HG02970 (cell line): ENCODE data around the gene HGS.
A peak's percentile ranks its signal among the peaks of the same experiment; 100 is the strongest.

Experiments used
- ATAC-seq: cut with Tn5 transposase; IDR thresholded peaks from one replicate; pipeline ENCODE4 v1.9.1; 2021; ENCODE audit warnings: mild to moderate bottlenecking, moderate library complexity, moderate number of reproducible peaks; ENCODE audit not compliant: unreplicated experiment, low FRiP score

The HGS gene

GRCh38 chr17:81683584-81684441 is at the start of gene HGS, which contains the start of gene ARL16:
HGS (plus strand) TSS chr17:81684011; CDS start chr17:81684067, 56 bp downstream.
ARL16 (minus strand) TSS chr17:81683797; CDS start chr17:81683753, 44 bp downstream.
- peak; percentile 95 for ATAC-seq

GRCh38 chr17:81635431-81635830 is 48.4 kb upstream of the HGS start:
- ATAC-seq = no peak

- ATAC-seq = peak; percentile 9
Observed at GRCh38 chr17:81635973-81636504, 47.8 kb upstream of the HGS start.

GRCh38 chr17:81636505-81637288 is 47.1 kb upstream of the HGS start, which contains the start of the genes NPLOC4 and TSPAN10:
NPLOC4 (minus strand) TSS chr17:81637112; CDS start chr17:81636930, 182 bp downstream.
TSPAN10 (plus strand) TSS chr17:81637196; CDS start chr17:81642413, 5,217 bp downstream.
- ATAC-seq = peak; percentile 92

GRCh38 chr17:81638683-81639082 is 45.1 kb upstream of the HGS start:
- ATAC-seq = no peak

- ATAC-seq = no peak
Observed at GRCh38 chr17:81640011-81640410, 43.8 kb upstream of the HGS start.

GRCh38 chr17:81641825-81642489 is 41.9 kb upstream of the HGS start:
- no peak for ATAC-seq

GRCh38 chr17:81644496-81644895 is 39.3 kb upstream of the HGS start:
- no peak for ATAC-seq

- no peak for ATAC-seq
Observed at GRCh38 chr17:81644976-81645952, 38.5 kb upstream of the HGS start.

GRCh38 chr17:81646869-81647600 is 36.8 kb upstream of the HGS start:
- no peak for ATAC-seq

- ATAC-seq = no peak
Observed at GRCh38 chr17:81647640-81648012, 36.2 kb upstream of the HGS start.

- ATAC-seq = no peak
Observed at GRCh38 chr17:81648013-81648706, 35.7 kb upstream of the HGS start.

- no peak for ATAC-seq
Observed at GRCh38 chr17:81648707-81649085, 35.1 kb upstream of the HGS start.

- no peak for ATAC-seq
Observed at GRCh38 chr17:81650951-81651350, 32.9 kb upstream of the HGS start.

GRCh38 chr17:81651692-81652091 is 32.1 kb upstream of the HGS start:
- no peak for ATAC-seq

GRCh38 chr17:81652906-81653771 is 30.7 kb upstream of the HGS start:
- no peak for ATAC-seq
